CD4-positive, CD25-positive, alpha-beta regulatory T cell (primary cell): ENCODE results near the gene RIC1. TPM values are rescaled to one million over a fixed set of nuclear protein-coding genes. Genes with fewer than 3 reads are reported as not detected.
"Not testable (repeated sequence)": the region's sequence is repeated elsewhere in the genome, so short reads cannot be mapped to it uniquely, and the experiment has no call there.

Source experiments
- ATAC-seq, 2 donors: fragments of 150-1000 bp; cut with Tn5 transposase; one replicate each; pipeline ENCODE4 v1.10.0; 2021; ENCODE audit warnings: low read depth in 2 of 2, moderate number of reproducible peaks in 2 of 2, moderate library complexity in 1 of 2
- DNase-seq, 3 donors: peaks; one replicate each; pipeline versions ENCODE4 v3.0.0 to v3.0.0-alpha.2; 2012 to 2022; ENCODE audit warnings: mixed read lengths in 1 of 3
- H3K27ac ChIP-seq: one replicate; pipeline ENCODE4 v1.7.0; 2013; ENCODE audit warnings: mild to moderate bottlenecking, low read length; ENCODE audit not compliant: insufficient read depth, poor library complexity, severe bottlenecking
- H3K27me3 ChIP-seq: one replicate; pipeline ENCODE4 v1.7.0; 2013; ENCODE audit warnings: low read length; ENCODE audit not compliant: control insufficient read depth, insufficient read depth
- H3K36me3 ChIP-seq: one replicate; pipeline ENCODE4 v1.7.0; 2013; ENCODE audit warnings: mild to moderate bottlenecking, low read length, moderate library complexity; ENCODE audit not compliant: control insufficient read depth, insufficient read depth
- H3K4me1 ChIP-seq: 2 replicates; pipeline ENCODE4 v1.7.0; 2013; ENCODE audit warnings: mild to moderate bottlenecking, low read length; ENCODE audit not compliant: insufficient read depth, control insufficient read depth, poor library complexity, severe bottlenecking
- H3K4me3 ChIP-seq: one replicate; pipeline ENCODE4 v1.7.0; 2013; ENCODE audit warnings: low read depth, mild to moderate bottlenecking, low read length, moderate library complexity
- H3K9me3 ChIP-seq, 2 experiments: 1 replicate in 1 of 2; 2 replicates in 1 of 2; pipeline ENCODE4 v1.7.0; 2013; ENCODE audit warnings: low read length in 2 of 2, mild to moderate bottlenecking in 1 of 2, moderate library complexity in 1 of 2; ENCODE audit not compliant: control insufficient read depth in 2 of 2
- H3K27ac Mint-ChIP-seq, 3 donors: one replicate each; pipeline ENCODE4 v1.8.0; 2020 to 2022; ENCODE audit warnings: mild to moderate bottlenecking in 3 of 3, mixed read lengths in 3 of 3, moderate library complexity in 2 of 3
- H3K27me3 Mint-ChIP-seq: one replicate; pipeline ENCODE4 v1.8.0; 2022; ENCODE audit warnings: mild to moderate bottlenecking, mixed read lengths
- H3K36me3 Mint-ChIP-seq: one replicate; pipeline ENCODE4 v1.8.0; 2020; ENCODE audit warnings: mixed read lengths
- H3K4me1 Mint-ChIP-seq, 4 donors: one replicate each; pipeline ENCODE4 v1.8.0; 2020 to 2022; ENCODE audit warnings: mixed read lengths in 4 of 4, mild to moderate bottlenecking in 1 of 4
- H3K4me3 Mint-ChIP-seq, 4 donors: one replicate each; pipeline ENCODE4 v1.8.0; 2020 to 2022; ENCODE audit warnings: mild to moderate bottlenecking in 4 of 4, mixed read lengths in 4 of 4, moderate library complexity in 3 of 4
- H3K9me3 Mint-ChIP-seq, 7 donors: one replicate each; pipeline ENCODE4 v1.8.0; 2020 to 2022; ENCODE audit warnings: mixed read lengths in 7 of 7, mild to moderate bottlenecking in 3 of 7, moderate library complexity in 2 of 7
- polyA plus RNA-seq, 4 donors: library from polyadenylated mRNA; unstranded; fragments of 300-500 nt; fragmentation: Illumina TruSeq; gene quantifications; one replicate each; pipeline ENCODE4 v1.2.3, GENCODE V29; 2021
- total RNA-seq: library from RNA; stranded (reverse); gene quantifications from one replicate; pipeline ENCODE4 v1.2.3, GENCODE V29; 2022

The RIC1 gene
- total and polyA plus RNA-seq, 5 donors from 2014 or later: 5.0 to 29.9 (median 7.6) TPM

- Mint-ChIP-seq H3K9me3 (peaks cover 0 to 8% (median 1%) of the 10 kb centered on the region in 7 donors), H3K27ac (peak overlapping the region in 1 of 3 donors; percentile 38), H3K4me3 (no peak overlapping the region), H3K36me3 (peaks cover 40% of the 10 kb centered on the region), H3K27me3 (no peaks in the 10 kb centered on the region), H3K4me1 (peaks cover 5 to 14% (median 9%) of the 10 kb centered on the region in 4 donors)
- ATAC-seq (no peak), DNase-seq (no peak)
- Histone ChIP-seq H3K9me3 (peaks cover 0 to 4% of the 10 kb centered on the region in 2 experiments), H3K4me1 (no peaks in the 10 kb centered on the region), H3K36me3 (peaks cover 31% of the 10 kb centered on the region), H3K27ac (no peak overlapping the region), H3K4me3 (no peak overlapping the region), H3K27me3 (no peaks in the 10 kb centered on the region)
Observed at GRCh38 chr9:5715548-5716127, 86.7 kb downstream of the RIC1 start.

- not testable (repeated sequence) for H3K9me3 ChIP-seq, H3K27me3 Mint-ChIP-seq, H3K27ac Mint-ChIP-seq, H3K27me3 ChIP-seq, H3K27ac ChIP-seq, ATAC-seq, H3K4me3 Mint-ChIP-seq, DNase-seq, H3K9me3 Mint-ChIP-seq, H3K4me3 ChIP-seq, H3K4me1 ChIP-seq
- Mint-ChIP-seq H3K4me1 (peaks cover 5 to 18% (median 11%) of the 10 kb centered on the region in 4 donors), H3K36me3 (peaks cover 42% of the 10 kb centered on the region)
- H3K36me3 ChIP-seq: peaks cover 39% of the 10 kb centered on the region
Observed at GRCh38 chr9:5717434-5717833, 88.5 kb downstream of the RIC1 start.

- Mint-ChIP-seq H3K4me1 (peaks cover 5 to 14% (median 9%) of the 10 kb centered on the region in 4 donors), H3K27ac (no peak overlapping the region), H3K9me3 (peaks cover 0 to 8% (median 0%) of the 10 kb centered on the region in 7 donors), H3K27me3 (no peaks in the 10 kb centered on the region), H3K36me3 (peaks cover 51% of the 10 kb centered on the region), H3K4me3 (no peak overlapping the region)
- Histone ChIP-seq H3K4me3 (no peak overlapping the region), H3K36me3 (peaks cover 34% of the 10 kb centered on the region), H3K4me1 (no peaks in the 10 kb centered on the region), H3K27me3 (no peaks in the 10 kb centered on the region), H3K9me3 (peaks cover 0 to 4% of the 10 kb centered on the region in 2 experiments), H3K27ac (no peak overlapping the region)
- DNase-seq: no peak
- no peak for ATAC-seq
Observed at GRCh38 chr9:5718296-5719032, 89.6 kb downstream of the RIC1 start.

GRCh38 chr9:5719100-5719926 lies 90.4 kb downstream of the RIC1 start:
- H3K4me3 Mint-ChIP-seq: no peak overlapping the region
- H3K9me3 Mint-ChIP-seq: peaks cover 0 to 8% (median 0%) of the 10 kb centered on the region in 7 donors
- H3K27me3 Mint-ChIP-seq: no peaks in the 10 kb centered on the region
- peak overlapping the region in 1 of 3 donors; percentile 39 for H3K27ac Mint-ChIP-seq
- ATAC-seq (no peak), DNase-seq (no peak)
- Histone ChIP-seq H3K4me3 (no peak overlapping the region), H3K4me1 (no peaks in the 10 kb centered on the region), H3K27ac (no peak overlapping the region), H3K27me3 (no peaks in the 10 kb centered on the region), H3K36me3 (peaks cover 34% of the 10 kb centered on the region), H3K9me3 (peaks cover 0 to 4% of the 10 kb centered on the region in 2 experiments)
- peaks cover 54% of the 10 kb centered on the region for H3K36me3 Mint-ChIP-seq
- peaks cover 5 to 14% (median 9%) of the 10 kb centered on the region in 4 donors for H3K4me1 Mint-ChIP-seq

GRCh38 chr9:5720151-5720550 lies 91.2 kb downstream of the RIC1 start:
- no peak overlapping the region for H3K27ac ChIP-seq
- H3K36me3 ChIP-seq: peaks cover 31% of the 10 kb centered on the region
- H3K4me1 ChIP-seq: no peaks in the 10 kb centered on the region
- no peak overlapping the region for H3K4me3 ChIP-seq
- Mint-ChIP-seq H3K36me3 (peaks cover 63% of the 10 kb centered on the region), H3K9me3 (peaks cover 0 to 8% (median 0%) of the 10 kb centered on the region in 7 donors), H3K27ac (peak overlapping the region in 2 of 3 donors; percentile 8 to 39), H3K4me3 (no peak overlapping the region), H3K4me1 (peaks cover 5 to 20% (median 9%) of the 10 kb centered on the region in 4 donors), H3K27me3 (no peaks in the 10 kb centered on the region)
- H3K9me3 ChIP-seq: peaks cover 0 to 4% of the 10 kb centered on the region in 2 experiments
- no peak for DNase-seq
- no peaks in the 10 kb centered on the region for H3K27me3 ChIP-seq
- ATAC-seq: no peak

- H3K36me3 ChIP-seq: peaks cover 25% of the 10 kb centered on the region
Observed at GRCh38 chr9:5721279-5722087, 92.6 kb downstream of the RIC1 start.

GRCh38 chr9:5722679-5723078 lies 93.8 kb downstream of the RIC1 start:
- not testable (repeated sequence) for DNase-seq, H3K4me3 ChIP-seq, H3K27me3 ChIP-seq, H3K27ac ChIP-seq, H3K4me3 Mint-ChIP-seq, H3K9me3 Mint-ChIP-seq, ATAC-seq, H3K27me3 Mint-ChIP-seq, H3K4me1 ChIP-seq, H3K9me3 ChIP-seq, H3K27ac Mint-ChIP-seq
- peaks cover 23% of the 10 kb centered on the region for H3K36me3 ChIP-seq
- H3K4me1 Mint-ChIP-seq: peaks cover 2 to 17% (median 10%) of the 10 kb centered on the region in 4 donors
- H3K36me3 Mint-ChIP-seq: peaks cover 73% of the 10 kb centered on the region

More at GRCh38 chr9:5721279-5722087, 92.6 kb downstream of the RIC1 start:
- DNase-seq (no peak), ATAC-seq (no peak)
- Mint-ChIP-seq H3K4me1 (peaks cover 5 to 22% (median 11%) of the 10 kb centered on the region in 4 donors), H3K36me3 (peaks cover 69% of the 10 kb centered on the region), H3K27ac (peak overlapping the region in 1 of 3 donors; percentile 85), H3K27me3 (no peaks in the 10 kb centered on the region), H3K4me3 (no peak overlapping the region), H3K9me3 (peaks cover 0 to 8% (median 0%) of the 10 kb centered on the region in 7 donors)
- no peak overlapping the region for H3K27ac ChIP-seq
- no peak overlapping the region for H3K4me3 ChIP-seq
- no peaks in the 10 kb centered on the region for H3K4me1 ChIP-seq
- H3K9me3 ChIP-seq: peaks cover 0 to 4% of the 10 kb centered on the region in 2 experiments
- H3K27me3 ChIP-seq: no peaks in the 10 kb centered on the region
